H7 (cell line): Measurements from ENCODE around the gene ZFAND4. TPM values are rescaled to one million over a fixed set of nuclear protein-coding genes. Genes with fewer than 3 reads are reported as not detected.
A peak's percentile ranks its signal among the peaks of the same experiment; 100 is the strongest.
"Not testable (repeated sequence)": the region's sequence is repeated elsewhere in the genome, so short reads cannot be mapped to it uniquely, and the experiment has no call there.

Source experiments
- DNase-seq: peaks from one replicate; pipeline ENCODE4 v3.0.0; 2012
- H3K27me3 ChIP-seq: 2 replicates; pipeline ENCODE4 v1.6.0; 2011; ENCODE audit warnings: mild to moderate bottlenecking, low read length; ENCODE audit not compliant: control insufficient read depth, insufficient read depth
- H3K36me3 ChIP-seq: replicated peaks from 2 replicates; pipeline ENCODE4 v1.5.1; 2011; ENCODE audit warnings: low read length; ENCODE audit not compliant: control insufficient read depth, insufficient read depth
- H3K4me3 ChIP-seq: 2 replicates; pipeline ENCODE4 v1.5.1; 2011; ENCODE audit warnings: low read depth, mild to moderate bottlenecking, control low read depth, low read length, moderate library complexity; ENCODE audit not compliant: insufficient read depth
- total RNA-seq: library from RNA; depleted of rRNA; stranded (reverse); fragments of >200 nt; shearing (Covaris generic); gene quantifications from 2 replicates; pipeline ENCODE4 v1.2.3, GENCODE V29; 2014

ZFAND4 gene
- total RNA-seq, 1 experiment from 2014 or later = 8.0 TPM

GRCh38 chr10:45607276-45607675 lies 65.3 kb downstream of the ZFAND4 start:
- Histone ChIP-seq H3K27me3 (no peaks in the 10 kb centered on the region), H3K4me3 (no peak overlapping the region), H3K36me3 (no peaks in the 10 kb centered on the region)
- no peak for DNase-seq

GRCh38 chr10:45602836-45603235 lies 69.7 kb downstream of the ZFAND4 start:
- Histone ChIP-seq H3K36me3 (no peaks in the 10 kb centered on the region), H3K4me3 (no peak overlapping the region), H3K27me3 (no peaks in the 10 kb centered on the region)
- DNase-seq = no peak

GRCh38 chr10:45602082-45602730 lies 70.4 kb downstream of the ZFAND4 start:
- Histone ChIP-seq H3K4me3 (no peak overlapping the region), H3K27me3 (no peaks in the 10 kb centered on the region), H3K36me3 (no peaks in the 10 kb centered on the region)
- no peak for DNase-seq

GRCh38 chr10:45601254-45601930 lies 71.2 kb downstream of the ZFAND4 start:
- not testable (repeated sequence) for H3K4me3 ChIP-seq, DNase-seq, H3K27me3 ChIP-seq, H3K36me3 ChIP-seq

GRCh38 chr10:45600337-45601253 lies 72.0 kb downstream of the ZFAND4 start:
- not testable (repeated sequence) for DNase-seq, H3K27me3 ChIP-seq, H3K4me3 ChIP-seq, H3K36me3 ChIP-seq

- Histone ChIP-seq H3K27me3 (peaks cover 2% of the 10 kb centered on the region; the same call in 1 of the 2 replicates), H3K4me3 (no peak overlapping the region), H3K36me3 (no peaks in the 10 kb centered on the region)
- no peak for DNase-seq
These were observed 72.9 kb downstream of the ZFAND4 start for GRCh38 chr10:45599646-45600045.

- peaks cover 2% of the 10 kb centered on the region; the same call in 1 of the 2 replicates for H3K27me3 ChIP-seq
- no peak overlapping the region for H3K4me3 ChIP-seq
- no peak for DNase-seq
- no peaks in the 10 kb centered on the region for H3K36me3 ChIP-seq
These were observed 73.5 kb downstream of the ZFAND4 start for GRCh38 chr10:45599021-45599603.

- peaks cover 2% of the 10 kb centered on the region; the same call in 1 of the 2 replicates for H3K27me3 ChIP-seq
- no peak for DNase-seq
- no peak overlapping the region for H3K4me3 ChIP-seq
- H3K36me3 ChIP-seq = no peaks in the 10 kb centered on the region
These were observed 76.0 kb downstream of the ZFAND4 start for GRCh38 chr10:45596526-45596925.

GRCh38 chr10:45594276-45595157 lies 78.1 kb downstream of the ZFAND4 start:
- H3K36me3 ChIP-seq = no peaks in the 10 kb centered on the region
- peaks cover 2% of the 10 kb centered on the region; the same call in 1 of the 2 replicates for H3K27me3 ChIP-seq
- peak; percentile 94 for DNase-seq
- H3K4me3 ChIP-seq = peak overlapping the region; percentile 79

GRCh38 chr10:45593938-45594275 lies 78.7 kb downstream of the ZFAND4 start:
- Histone ChIP-seq H3K4me3 (peak overlapping the region; percentile 79), H3K27me3 (peaks cover 2% of the 10 kb centered on the region; the same call in 1 of the 2 replicates), H3K36me3 (no peaks in the 10 kb centered on the region)
- no peak for DNase-seq

- no peak overlapping the region for H3K4me3 ChIP-seq
- H3K36me3 ChIP-seq = no peaks in the 10 kb centered on the region
- peaks cover 2% of the 10 kb centered on the region; the same call in 1 of the 2 replicates for H3K27me3 ChIP-seq
- DNase-seq = no peak
These were observed 79.6 kb downstream of the ZFAND4 start for GRCh38 chr10:45592926-45593325.

GRCh38 chr10:45592432-45592831 lies 80.1 kb downstream of the ZFAND4 start:
- H3K27me3 ChIP-seq = peaks cover 2% of the 10 kb centered on the region; the same call in 1 of the 2 replicates
- no peak for DNase-seq
- H3K4me3 ChIP-seq = no peak overlapping the region
- no peaks in the 10 kb centered on the region for H3K36me3 ChIP-seq

- Histone ChIP-seq H3K4me3 (no peak overlapping the region), H3K27me3 (no peaks in the 10 kb centered on the region; the same call in 1 of the 2 replicates), H3K36me3 (no peaks in the 10 kb centered on the region)
- DNase-seq = no peak
These were observed 81.3 kb downstream of the ZFAND4 start for GRCh38 chr10:45591280-45591679.
